ENCODE data around the gene DLG2.

DNA sequence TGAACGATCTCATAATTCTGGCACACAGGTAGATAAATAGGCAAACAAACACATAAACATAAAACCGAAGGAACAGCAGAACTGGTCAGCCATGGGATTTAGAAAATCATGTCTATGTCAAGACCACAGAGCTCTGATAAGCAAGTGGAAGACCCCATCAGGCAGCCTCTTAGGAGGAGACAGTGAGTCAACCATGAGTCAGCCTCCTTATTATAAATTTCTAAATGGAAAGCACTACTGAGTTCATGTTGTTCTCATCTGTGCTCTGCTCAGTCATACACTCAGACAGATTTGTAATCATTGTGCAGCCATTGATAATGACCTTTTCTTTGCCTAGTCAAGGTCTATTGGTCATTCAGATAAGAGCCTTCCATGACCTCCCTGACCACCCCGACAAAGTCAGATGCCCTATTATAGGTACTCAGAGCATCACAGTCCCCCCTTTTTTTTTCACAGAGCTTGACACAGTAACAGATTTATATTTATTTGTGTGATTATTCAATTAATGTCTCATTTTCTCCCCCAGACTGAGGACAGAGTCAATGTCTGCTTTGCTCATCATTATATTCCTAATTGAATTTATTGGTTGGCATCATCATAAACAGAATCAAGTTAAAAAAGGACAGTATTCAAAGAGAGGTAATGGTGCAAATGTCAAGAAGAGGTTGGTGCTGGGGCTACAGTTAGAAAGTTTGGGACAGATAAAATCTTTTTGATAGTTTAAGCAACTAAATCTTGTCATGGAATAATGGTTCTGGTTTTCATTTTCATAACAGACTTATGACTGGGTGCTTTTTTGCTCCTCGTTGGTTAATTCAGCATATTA is 1761.3 kb downstream of the DLG2 start:
- TF ChIP-seq, protein P1, sequence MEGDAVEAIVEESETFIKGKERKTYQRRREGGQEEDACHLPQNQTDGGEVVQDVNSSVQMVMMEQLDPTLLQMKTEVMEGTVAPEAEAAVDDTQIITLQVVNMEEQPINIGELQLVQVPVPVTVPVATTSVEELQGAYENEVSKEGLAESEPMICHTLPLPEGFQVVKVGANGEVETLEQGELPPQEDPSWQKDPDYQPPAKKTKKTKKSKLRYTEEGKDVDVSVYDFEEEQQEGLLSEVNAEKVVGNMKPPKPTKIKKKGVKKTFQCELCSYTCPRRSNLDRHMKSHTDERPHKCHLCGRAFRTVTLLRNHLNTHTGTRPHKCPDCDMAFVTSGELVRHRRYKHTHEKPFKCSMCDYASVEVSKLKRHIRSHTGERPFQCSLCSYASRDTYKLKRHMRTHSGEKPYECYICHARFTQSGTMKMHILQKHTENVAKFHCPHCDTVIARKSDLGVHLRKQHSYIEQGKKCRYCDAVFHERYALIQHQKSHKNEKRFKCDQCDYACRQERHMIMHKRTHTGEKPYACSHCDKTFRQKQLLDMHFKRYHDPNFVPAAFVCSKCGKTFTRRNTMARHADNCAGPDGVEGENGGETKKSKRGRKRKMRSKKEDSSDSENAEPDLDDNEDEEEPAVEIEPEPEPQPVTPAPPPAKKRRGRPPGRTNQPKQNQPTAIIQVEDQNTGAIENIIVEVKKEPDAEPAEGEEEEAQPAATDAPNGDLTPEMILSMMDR (IDR thresholded peaks at IDR 0.05), result no peak
- no peak for TF ChIP-seq POLR2A (IDR thresholded peaks at IDR 0.05)
- TF ChIP-seq POLR2AphosphoS5 (IDR thresholded peaks at IDR 0.05), result peak in 1 of 4 donors; percentile 9

Data from sigmoid colon (tissue), 4 donors.